Keratinocyte (primary cell): ENCODE data around the gene GOSR1. TPM values are rescaled to one million over a fixed set of nuclear protein-coding genes. Genes with fewer than 3 reads are reported as not detected.
"Not testable (repeated sequence)": the region's sequence is repeated elsewhere in the genome, so short reads cannot be mapped to it uniquely, and the experiment has no call there.

Source experiments
- DNase-seq: peaks from one replicate; pipeline ENCODE4 v3.0.0-alpha.2; 2011; ENCODE audit warnings: low read depth, missing footprints, low spot score
- FAIRE-seq: peaks from 2 replicates; lab custom pipeline; 2011; peaks lifted over from hg19 to GRCh38; lab: Jason Lieb, UNC
- H2AFZ ChIP-seq: 2 replicates; pipeline ENCODE4 v1.6.0; 2012; ENCODE audit warnings: low read length, control low read depth, inconsistent platforms; ENCODE audit not compliant: control insufficient read depth
- H3K27ac ChIP-seq: 2 replicates; pipeline ENCODE4 v1.5.1; 2011; ENCODE audit warnings: low read length; ENCODE audit not compliant: control insufficient read depth, insufficient read depth
- H3K27me3 ChIP-seq: 3 replicates; pipeline ENCODE4 v1.6.0; 2011; ENCODE audit warnings: low read length; ENCODE audit not compliant: control insufficient read depth, insufficient read depth; ENCODE audit errors: extremely low read depth
- H3K36me3 ChIP-seq, 2 experiments: 2 replicates in 1 of 2; 3 replicates in 1 of 2; pipeline ENCODE4 v1.5.1; 2011; ENCODE audit warnings: low read length in 2 of 2, mild to moderate bottlenecking in 1 of 2; ENCODE audit not compliant: control insufficient read depth in 2 of 2, insufficient read depth in 2 of 2; ENCODE audit errors: extremely low read depth in 1 of 2
- H3K4me1 ChIP-seq: 3 replicates; pipeline ENCODE4 v1.5.1; 2011; ENCODE audit warnings: low read length; ENCODE audit not compliant: control insufficient read depth, insufficient read depth; ENCODE audit errors: extremely low read depth
- H3K4me2 ChIP-seq: 3 replicates; pipeline ENCODE4 v1.6.0; 2011; ENCODE audit warnings: low read depth, low read length; ENCODE audit not compliant: control insufficient read depth, insufficient read depth; ENCODE audit errors: extremely low read depth
- H3K4me3 ChIP-seq, 3 experiments: fragments of 200-600 bp in 1 of 3; sonication (generic) in 1 of 3; 2 replicates in 2 of 3; 3 replicates in 1 of 3; pipeline ENCODE4 v1.5.1; 2011 to 2016; ENCODE audit warnings: low read length in 3 of 3, mild to moderate bottlenecking in 3 of 3, control low read depth in 2 of 3, inconsistent platforms in 1 of 3, low read depth in 1 of 3, mixed read lengths in 1 of 3, mixed run types in 1 of 3, moderate library complexity in 1 of 3; ENCODE audit not compliant: control insufficient read depth in 2 of 3, insufficient read depth in 2 of 3; ENCODE audit errors: extremely low read depth in 1 of 3
- H3K79me2 ChIP-seq: 2 replicates; pipeline ENCODE4 v1.6.0; 2012; ENCODE audit warnings: low read length; ENCODE audit not compliant: control insufficient read depth, insufficient read depth
- H3K9ac ChIP-seq: 3 replicates; pipeline ENCODE4 v1.6.0; 2011; ENCODE audit warnings: low read length; ENCODE audit not compliant: control insufficient read depth, insufficient read depth; ENCODE audit errors: extremely low read depth
- H3K9me1 ChIP-seq: 3 replicates; pipeline ENCODE4 v1.6.0; 2011; ENCODE audit warnings: low read length; ENCODE audit not compliant: control insufficient read depth, insufficient read depth; ENCODE audit errors: extremely low read depth
- H3K9me3 ChIP-seq: 2 replicates; pipeline ENCODE4 v1.5.1; 2012; ENCODE audit warnings: low read depth, low read length; ENCODE audit not compliant: control insufficient read depth
- H4K20me1 ChIP-seq: 3 replicates; pipeline ENCODE4 v1.6.0; 2011; ENCODE audit warnings: low read length; ENCODE audit not compliant: control insufficient read depth, insufficient read depth; ENCODE audit errors: extremely low read depth
- CTCF ChIP-seq, 3 experiments: IDR thresholded peaks in 1 of 3; conservative IDR thresholded peaks in 1 of 3; optimal IDR thresholded peaks in 1 of 3; 2 replicates in 2 of 3; 3 replicates in 1 of 3; pipeline versions ENCODE3 to v1.5.1; 2011; ENCODE audit warnings: low read length in 3 of 3, mild to moderate bottlenecking in 3 of 3, moderate library complexity in 2 of 3, control low read depth in 1 of 3, inconsistent platforms in 1 of 3; ENCODE audit not compliant: insufficient read depth in 2 of 3; ENCODE audit errors: extremely low read depth in 1 of 3
- EZH2 ChIP-seq: IDR thresholded peaks from one replicate; pipeline ENCODE4 v1.6.1; 2012; ENCODE audit warnings: inconsistent platforms, mild to moderate bottlenecking, low read length, moderate library complexity
- dilution Hi-C: fragments of 300-500 bp; cut with MboI; formaldehyde crosslinking; loops from one replicate; pipeline ENCODE4 v1.7.0; 2020; ENCODE audit warnings: low sequenced_read_pairs; ENCODE audit not compliant: extremely low pct_ligation_motif_present
- polyA plus RNA-seq, 5 experiments: library from polyadenylated mRNA; depleted of rRNA in 3 of 5; stranded (reverse) in 3 of 5; stranded (forward) in 1 of 5; unstranded in 1 of 5; fragments of >200 nt; gene quantifications; 1 replicate in 1 of 5; 2 replicates in 3 of 5; 3 replicates in 1 of 5; pipeline versions ENCODE4 v1.2.1 to v1.2.3, GENCODE V29; 2011 to 2012; ENCODE audit warnings: missing spikeins in 2 of 5, low read depth in 1 of 5, low replicate concordance in 1 of 5

The GOSR1 gene
- polyA plus RNA-seq, 1 donor (not counting 4 experiments of a cell fraction or from before 2014, with no cell fraction given): 24.5 TPM

GRCh38 chr17:30534298-30534697 is 57.1 kb downstream of the GOSR1 start:
- Histone ChIP-seq H3K27ac (no peak overlapping the region), H3K27me3 (no peaks in the 10 kb centered on the region), H3K79me2 (no peaks in the 10 kb centered on the region), H3K4me1 (no peaks in the 10 kb centered on the region), H2AFZ (no peak overlapping the region), H3K9ac (no peak overlapping the region), H3K4me3 (no peak overlapping the region), H4K20me1 (no peaks in the 10 kb centered on the region), H3K4me2 (no peak overlapping the region), H3K9me3 (no peaks in the 10 kb centered on the region), H3K9me1 (no peaks in the 10 kb centered on the region), H3K36me3 (no peaks in the 10 kb centered on the region)
- TF ChIP-seq EZH2 (no peak), CTCF (optimal IDR thresholded peaks at IDR 0.05 in 1 of 3, IDR thresholded peaks at IDR 0.05 in 1 of 3, conservative IDR thresholded peaks at IDR 0.05 in 1 of 3; ENCODE audit: extremely low read depth in 1 of 3, insufficient read depth in 2 of 3, low read length in 3 of 3) (no peak)
- FAIRE-seq: no peak
- dilution Hi-C loops: no loop called here
- DNase-seq: no peak

GRCh38 chr17:30534938-30535921 is 58.0 kb downstream of the GOSR1 start:
- Histone ChIP-seq H3K4me2 (no peak overlapping the region), H3K9me3 (no peaks in the 10 kb centered on the region), H4K20me1 (no peaks in the 10 kb centered on the region), H3K36me3 (no peaks in the 10 kb centered on the region), H3K27ac (no peak overlapping the region), H3K4me1 (no peaks in the 10 kb centered on the region), H3K9ac (no peak overlapping the region), H3K9me1 (no peaks in the 10 kb centered on the region), H3K4me3 (no peak overlapping the region), H2AFZ (no peak overlapping the region), H3K79me2 (no peaks in the 10 kb centered on the region), H3K27me3 (no peaks in the 10 kb centered on the region)
- FAIRE-seq: no peak
- no peak for DNase-seq
- TF ChIP-seq CTCF (optimal IDR thresholded peaks at IDR 0.05 in 1 of 3, IDR thresholded peaks at IDR 0.05 in 1 of 3, conservative IDR thresholded peaks at IDR 0.05 in 1 of 3; ENCODE audit: extremely low read depth in 1 of 3, insufficient read depth in 2 of 3, low read length in 3 of 3): no peak
- no peak for TF ChIP-seq EZH2
- dilution Hi-C loops: no loop called here

- H3K4me1 ChIP-seq, H3K27ac ChIP-seq, H3K9me3 ChIP-seq, H3K36me3 ChIP-seq, FAIRE-seq, H3K79me2 ChIP-seq, H3K27me3 ChIP-seq, H4K20me1 ChIP-seq, H3K9ac ChIP-seq, DNase-seq, H3K9me1 ChIP-seq, H3K4me2 ChIP-seq, H2AFZ ChIP-seq, H3K4me3 ChIP-seq, dilution Hi-C loops: not testable (repeated sequence)
Observed at GRCh38 chr17:30536846-30537245, 59.6 kb downstream of the GOSR1 start.
